ENCODE measurements around the gene ATP6V0A1. TPM values are rescaled to one million over a fixed set of nuclear protein-coding genes. Genes with fewer than 3 reads are reported as not detected.

The ATP6V0A1 gene
- total RNA-seq, 2 experiments from 2014 or later = 10.4 to 14.4 TPM

- intact Hi-C loops (cut with DNase I, micrococcal nuclease) = loop anchor here (5.0 to 10.0 kb wide), 3 partner anchors 111 to 493 kb away; partner anchors contain the start of gene NKIRAS2 (in 1 of the 2)
These were observed 59.5 kb downstream of the ATP6V0A1 start for GRCh38 chr17:42518046-42518754.

DNA sequence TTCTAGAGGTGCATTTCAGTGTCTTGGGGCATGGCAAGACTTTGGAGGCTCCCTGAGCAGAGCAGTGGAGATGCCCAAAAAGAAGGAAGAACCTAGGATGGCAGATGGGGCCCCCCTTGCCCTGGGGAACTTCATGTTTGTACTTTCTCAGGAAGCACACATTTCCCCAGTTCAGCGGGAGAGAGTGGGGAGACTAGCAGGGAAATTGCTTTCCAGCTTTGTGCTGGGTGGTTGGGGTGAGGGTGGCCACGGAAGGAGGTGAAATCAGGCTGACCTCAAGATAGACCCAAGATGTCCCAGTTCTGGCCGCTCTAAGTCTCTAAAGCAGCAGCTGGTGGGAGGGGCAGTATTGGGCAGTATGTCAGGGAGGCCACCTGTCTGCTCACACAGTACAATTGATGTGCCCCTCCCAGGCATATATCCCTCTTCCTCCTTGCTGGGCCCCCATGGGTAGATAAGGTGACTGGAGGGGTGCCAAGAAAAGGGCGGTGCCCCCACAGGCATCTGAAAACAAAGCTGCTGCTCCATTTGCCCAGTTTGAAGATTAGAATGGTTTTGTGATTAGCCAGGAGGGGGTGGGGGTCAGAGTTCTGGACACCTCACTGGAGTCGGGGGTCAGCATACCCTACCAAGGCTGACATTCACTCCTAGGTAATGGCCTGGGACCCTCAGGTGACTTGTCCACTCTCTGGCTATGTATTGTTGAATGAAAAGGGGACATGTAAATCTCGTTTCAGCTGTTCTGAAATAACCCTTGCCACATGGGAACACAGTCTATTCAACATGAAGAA, 60.3 kb downstream of the ATP6V0A1 start:
- peaks cover 7% of the 10 kb centered on the region for H3K36me3 ChIP-seq (ENCODE audit: insufficient read depth, low read length)
- TF ChIP-seq, protein P1, sequence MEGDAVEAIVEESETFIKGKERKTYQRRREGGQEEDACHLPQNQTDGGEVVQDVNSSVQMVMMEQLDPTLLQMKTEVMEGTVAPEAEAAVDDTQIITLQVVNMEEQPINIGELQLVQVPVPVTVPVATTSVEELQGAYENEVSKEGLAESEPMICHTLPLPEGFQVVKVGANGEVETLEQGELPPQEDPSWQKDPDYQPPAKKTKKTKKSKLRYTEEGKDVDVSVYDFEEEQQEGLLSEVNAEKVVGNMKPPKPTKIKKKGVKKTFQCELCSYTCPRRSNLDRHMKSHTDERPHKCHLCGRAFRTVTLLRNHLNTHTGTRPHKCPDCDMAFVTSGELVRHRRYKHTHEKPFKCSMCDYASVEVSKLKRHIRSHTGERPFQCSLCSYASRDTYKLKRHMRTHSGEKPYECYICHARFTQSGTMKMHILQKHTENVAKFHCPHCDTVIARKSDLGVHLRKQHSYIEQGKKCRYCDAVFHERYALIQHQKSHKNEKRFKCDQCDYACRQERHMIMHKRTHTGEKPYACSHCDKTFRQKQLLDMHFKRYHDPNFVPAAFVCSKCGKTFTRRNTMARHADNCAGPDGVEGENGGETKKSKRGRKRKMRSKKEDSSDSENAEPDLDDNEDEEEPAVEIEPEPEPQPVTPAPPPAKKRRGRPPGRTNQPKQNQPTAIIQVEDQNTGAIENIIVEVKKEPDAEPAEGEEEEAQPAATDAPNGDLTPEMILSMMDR (IDR thresholded peaks at IDR 0.05) = no peak
- ChIA-PET POLR2A (no interaction called here), CTCF (interaction anchor here (1.3 to 2.7 kb wide), 2 partner anchors 91 to 197 kb away, joined by 3 to 18 read pairs; no protein-coding TSS in a partner anchor)
- Mint-ChIP-seq H3K4me3 (no peak overlapping the region), H3K9me3 (no peaks in the 10 kb centered on the region), H3K27me3 (no peaks in the 10 kb centered on the region), H3K36me3 (ENCODE audit: low read depth) (peaks cover 9% of the 10 kb centered on the region), H3K4me1 (ENCODE audit: low read depth) (peaks cover 8% of the 10 kb centered on the region), H3K27ac (no peak overlapping the region)
- peaks cover 6% of the 10 kb centered on the region for H3K4me1 ChIP-seq (ENCODE audit: insufficient read depth, low read length)
- ATAC-seq (ENCODE audit: poor library complexity) (no peak), DNase-seq (no peak)
- H3K27ac ChIP-seq (ENCODE audit: low read depth in 1 of 2, low read length in 2 of 2) = no peak overlapping the region
- no peak overlapping the region for H3K4me3 ChIP-seq (ENCODE audit: low read length)
- intact Hi-C loops (cut with DNase I, micrococcal nuclease) = loop anchor here (5.0 to 10.0 kb wide), 3 partner anchors 112 to 494 kb away; partner anchors contain the start of gene NKIRAS2 (in 1 of the 2)
- no peaks in the 10 kb centered on the region for H3K9me3 ChIP-seq (ENCODE audit: control insufficient read depth in 1 of 2, insufficient read depth in 1 of 2, low read length in 2 of 2)
- H3K27me3 ChIP-seq (ENCODE audit: control insufficient read depth in 1 of 2, insufficient read depth in 2 of 2, low read length in 2 of 2) = no peaks in the 10 kb centered on the region

More at GRCh38 chr17:42518046-42518754, 59.5 kb downstream of the ATP6V0A1 start:
- ATAC-seq (ENCODE audit: poor library complexity) (no peak), DNase-seq (peak in 2 of 14 experiments; percentile 52 to 63)
- CTCF ChIA-PET = interaction anchor here (0.5 to 2.7 kb wide), 9 partner anchors 23 to 196 kb away, joined by 3 to 18 read pairs (median 4); partner anchors contain the start of gene CAVIN1
- TF ChIP-seq, protein P1 (IDR thresholded peaks at IDR 0.05) = no peak
- no peaks in the 10 kb centered on the region for H3K9me3 Mint-ChIP-seq
- no peak overlapping the region for H3K27ac Mint-ChIP-seq
- peaks cover 9% of the 10 kb centered on the region for H3K36me3 Mint-ChIP-seq (ENCODE audit: low read depth)
- H3K27me3 Mint-ChIP-seq = no peaks in the 10 kb centered on the region
- Histone ChIP-seq H3K9me3 (ENCODE audit: control insufficient read depth in 1 of 2, insufficient read depth in 1 of 2, low read length in 2 of 2) (no peaks in the 10 kb centered on the region), H3K27ac (ENCODE audit: low read depth in 1 of 2, low read length in 2 of 2) (no peak overlapping the region), H3K4me3 (ENCODE audit: low read length) (no peak overlapping the region), H3K27me3 (ENCODE audit: control insufficient read depth in 1 of 2, insufficient read depth in 2 of 2, low read length in 2 of 2) (no peaks in the 10 kb centered on the region), H3K4me1 (ENCODE audit: insufficient read depth, low read length) (peaks cover 6% of the 10 kb centered on the region), H3K36me3 (ENCODE audit: insufficient read depth, low read length) (peaks cover 7% of the 10 kb centered on the region)
- no peak overlapping the region for H3K4me3 Mint-ChIP-seq
- POLR2A ChIA-PET = interaction anchor here (0.7 kb wide), 1 partner anchor 129 kb away, joined by 3 read pairs; no protein-coding TSS in a partner anchor
- peaks cover 8% of the 10 kb centered on the region for H3K4me1 Mint-ChIP-seq (ENCODE audit: low read depth)
